ENCODE results near the gene TRPT1.

Gene TRPT1

GRCh38 chr11:64218628-64219353 lies 7.2 kb downstream of the TRPT1 start (continued):
- TF ChIP-seq, protein P1, sequence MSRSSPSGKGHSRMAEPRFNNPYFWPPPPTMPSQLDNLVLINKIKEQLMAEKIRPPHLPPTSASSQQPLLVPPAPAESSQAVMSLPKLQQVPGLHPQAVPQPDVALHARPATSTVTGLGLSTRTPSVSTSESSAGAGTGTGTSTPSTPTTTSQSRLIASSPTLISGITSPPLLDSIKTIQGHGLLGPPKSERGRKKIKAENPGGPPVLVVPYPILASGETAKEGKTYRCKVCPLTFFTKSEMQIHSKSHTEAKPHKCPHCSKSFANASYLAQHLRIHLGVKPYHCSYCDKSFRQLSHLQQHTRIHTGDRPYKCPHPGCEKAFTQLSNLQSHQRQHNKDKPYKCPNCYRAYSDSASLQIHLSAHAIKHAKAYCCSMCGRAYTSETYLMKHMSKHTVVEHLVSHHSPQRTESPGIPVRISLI (tag by site-specific recombination; IDR thresholded peaks at IDR 0.05), result no peak

- CTCF ChIA-PET, result interaction anchor here (0.5 to 5.2 kb wide), 6 partner anchors 12 to 969 kb away, joined by 3 to 37 read pairs (median 4); partner anchors contain the start of gene FERMT3
- Histone ChIP-seq H3K27ac (ENCODE audit: extremely low read depth, low read depth, low read length) (no peak overlapping the region), H3K4me1 (ENCODE audit: control insufficient read depth, insufficient read depth, low read length) (no peaks in the 10 kb centered on the region), H3K9me3 (ENCODE audit: control insufficient read depth, insufficient read depth, low read depth, low read length) (no peaks in the 10 kb centered on the region), H3K36me3 (ENCODE audit: control insufficient read depth in 2 of 2, insufficient read depth in 1 of 2, low read length in 2 of 2) (peaks cover 0 to 9% of the 10 kb centered on the region in 2 experiments; a peak in 1 of 3 replicates), H3K4me3 (ENCODE audit: low read depth, low read length) (no peak overlapping the region)
- no peak for TF ChIP-seq SP3 (tag by site-specific recombination; IDR thresholded peaks at IDR 0.05)
- no peak for TF ChIP-seq ZEB2 (tag by site-specific recombination; IDR thresholded peaks at IDR 0.05)
- no peak for TF ChIP-seq ZNF335 (tag by site-specific recombination; conservative IDR thresholded peaks at IDR 0.05)
- TF ChIP-seq ZNF621 (tag by site-specific recombination; IDR thresholded peaks at IDR 0.05), result no peak
- no peak for TF ChIP-seq ZNF223 (tag by site-specific recombination; IDR thresholded peaks at IDR 0.05)
- TF ChIP-seq ZNF433 (tag by site-specific recombination; IDR thresholded peaks at IDR 0.05; ENCODE audit: low read depth), result no peak
- TF ChIP-seq, protein P2, sequence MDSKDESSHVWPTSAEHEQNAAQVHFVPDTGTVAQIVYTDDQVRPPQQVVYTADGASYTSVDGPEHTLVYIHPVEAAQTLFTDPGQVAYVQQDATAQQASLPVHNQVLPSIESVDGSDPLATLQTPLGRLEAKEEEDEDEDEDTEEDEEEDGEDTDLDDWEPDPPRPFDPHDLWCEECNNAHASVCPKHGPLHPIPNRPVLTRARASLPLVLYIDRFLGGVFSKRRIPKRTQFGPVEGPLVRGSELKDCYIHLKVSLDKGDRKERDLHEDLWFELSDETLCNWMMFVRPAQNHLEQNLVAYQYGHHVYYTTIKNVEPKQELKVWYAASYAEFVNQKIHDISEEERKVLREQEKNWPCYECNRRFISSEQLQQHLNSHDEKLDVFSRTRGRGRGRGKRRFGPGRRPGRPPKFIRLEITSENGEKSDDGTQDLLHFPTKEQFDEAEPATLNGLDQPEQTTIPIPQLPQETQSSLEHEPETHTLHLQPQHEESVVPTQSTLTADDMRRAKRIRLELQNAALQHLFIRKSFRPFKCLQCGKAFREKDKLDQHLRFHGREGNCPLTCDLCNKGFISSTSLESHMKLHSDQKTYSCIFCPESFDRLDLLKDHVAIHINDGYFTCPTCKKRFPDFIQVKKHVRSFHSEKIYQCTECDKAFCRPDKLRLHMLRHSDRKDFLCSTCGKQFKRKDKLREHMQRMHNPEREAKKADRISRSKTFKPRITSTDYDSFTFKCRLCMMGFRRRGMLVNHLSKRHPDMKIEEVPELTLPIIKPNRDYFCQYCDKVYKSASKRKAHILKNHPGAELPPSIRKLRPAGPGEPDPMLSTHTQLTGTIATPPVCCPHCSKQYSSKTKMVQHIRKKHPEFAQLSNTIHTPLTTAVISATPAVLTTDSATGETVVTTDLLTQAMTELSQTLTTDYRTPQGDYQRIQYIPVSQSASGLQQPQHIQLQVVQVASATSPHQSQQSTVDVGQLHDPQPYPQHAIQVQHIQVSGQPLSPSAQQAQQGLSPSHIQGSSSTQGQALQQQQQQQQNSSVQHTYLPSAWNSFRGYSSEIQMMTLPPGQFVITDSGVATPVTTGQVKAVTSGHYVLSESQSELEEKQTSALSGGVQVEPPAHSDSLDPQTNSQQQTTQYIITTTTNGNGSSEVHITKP (tag by site-specific recombination; IDR thresholded peaks at IDR 0.05), result no peak
- TF ChIP-seq ZBTB21 (tag by site-specific recombination; IDR thresholded peaks at IDR 0.05), result no peak
- TF ChIP-seq ZBTB8A (tag by site-specific recombination; IDR thresholded peaks at IDR 0.05), result no peak
- TF ChIP-seq HOXA7 (CRISPR knock-in tag; IDR thresholded peaks at IDR 0.05; ENCODE audit: borderline replicate concordance), result no peak
- no peak for TF ChIP-seq ZNF658 (tag by site-specific recombination; IDR thresholded peaks at IDR 0.05)
- TF ChIP-seq WT1 (tag by site-specific recombination; IDR thresholded peaks at IDR 0.05), result no peak
- TF ChIP-seq, protein P3, sequence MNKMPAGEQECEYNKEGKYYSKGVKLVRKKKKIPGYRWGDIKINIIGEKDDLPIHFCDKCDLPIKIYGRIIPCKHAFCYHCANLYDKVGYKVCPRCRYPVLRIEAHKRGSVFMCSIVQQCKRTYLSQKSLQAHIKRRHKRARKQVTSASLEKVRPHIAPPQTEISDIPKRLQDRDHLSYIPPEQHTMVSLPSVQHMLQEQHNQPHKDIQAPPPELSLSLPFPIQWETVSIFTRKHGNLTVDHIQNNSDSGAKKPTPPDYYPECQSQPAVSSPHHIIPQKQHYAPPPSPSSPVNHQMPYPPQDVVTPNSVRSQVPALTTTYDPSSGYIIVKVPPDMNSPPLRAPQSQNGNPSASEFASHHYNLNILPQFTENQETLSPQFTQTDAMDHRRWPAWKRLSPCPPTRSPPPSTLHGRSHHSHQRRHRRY (tag by site-specific recombination; IDR thresholded peaks at IDR 0.05), result no peak
- TF ChIP-seq, protein P4, sequence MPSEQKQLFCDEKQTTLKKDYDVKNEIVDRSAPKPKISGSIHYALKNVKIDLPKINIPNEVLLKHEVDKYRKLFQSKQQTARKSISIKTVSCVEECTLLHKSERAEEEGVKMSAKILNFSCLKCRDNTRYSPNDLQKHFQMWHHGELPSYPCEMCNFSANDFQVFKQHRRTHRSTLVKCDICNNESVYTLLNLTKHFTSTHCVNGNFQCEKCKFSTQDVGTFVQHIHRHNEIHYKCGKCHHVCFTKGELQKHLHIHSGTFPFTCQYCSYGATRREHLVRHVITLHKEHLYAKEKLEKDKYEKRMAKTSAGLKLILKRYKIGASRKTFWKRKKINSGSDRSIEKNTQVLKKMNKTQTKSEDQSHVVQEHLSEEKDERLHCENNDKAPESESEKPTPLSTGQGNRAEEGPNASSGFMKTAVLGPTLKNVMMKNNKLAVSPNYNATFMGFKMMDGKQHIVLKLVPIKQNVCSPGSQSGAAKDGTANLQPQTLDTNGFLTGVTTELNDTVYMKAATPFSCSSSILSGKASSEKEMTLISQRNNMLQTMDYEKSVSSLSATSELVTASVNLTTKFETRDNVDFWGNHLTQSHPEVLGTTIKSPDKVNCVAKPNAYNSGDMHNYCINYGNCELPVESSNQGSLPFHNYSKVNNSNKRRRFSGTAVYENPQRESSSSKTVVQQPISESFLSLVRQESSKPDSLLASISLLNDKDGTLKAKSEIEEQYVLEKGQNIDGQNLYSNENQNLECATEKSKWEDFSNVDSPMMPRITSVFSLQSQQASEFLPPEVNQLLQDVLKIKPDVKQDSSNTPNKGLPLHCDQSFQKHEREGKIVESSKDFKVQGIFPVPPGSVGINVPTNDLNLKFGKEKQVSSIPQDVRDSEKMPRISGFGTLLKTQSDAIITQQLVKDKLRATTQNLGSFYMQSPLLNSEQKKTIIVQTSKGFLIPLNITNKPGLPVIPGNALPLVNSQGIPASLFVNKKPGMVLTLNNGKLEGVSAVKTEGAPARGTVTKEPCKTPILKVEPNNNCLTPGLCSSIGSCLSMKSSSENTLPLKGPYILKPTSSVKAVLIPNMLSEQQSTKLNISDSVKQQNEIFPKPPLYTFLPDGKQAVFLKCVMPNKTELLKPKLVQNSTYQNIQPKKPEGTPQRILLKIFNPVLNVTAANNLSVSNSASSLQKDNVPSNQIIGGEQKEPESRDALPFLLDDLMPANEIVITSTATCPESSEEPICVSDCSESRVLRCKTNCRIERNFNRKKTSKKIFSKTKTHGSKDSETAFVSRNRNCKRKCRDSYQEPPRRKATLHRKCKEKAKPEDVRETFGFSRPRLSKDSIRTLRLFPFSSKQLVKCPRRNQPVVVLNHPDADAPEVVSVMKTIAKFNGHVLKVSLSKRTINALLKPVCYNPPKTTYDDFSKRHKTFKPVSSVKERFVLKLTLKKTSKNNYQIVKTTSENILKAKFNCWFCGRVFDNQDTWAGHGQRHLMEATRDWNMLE (tag by site-specific recombination; conservative IDR thresholded peaks at IDR 0.05; ENCODE audit: low read depth), result no peak
- no peak for TF ChIP-seq REST (tag by site-specific recombination; IDR thresholded peaks at IDR 0.05)
- no peak for TF ChIP-seq ZFHX2 (tag by site-specific recombination; conservative IDR thresholded peaks at IDR 0.05)
- POLR2A ChIA-PET, result interaction anchor here (1.4 to 1.5 kb wide), 2 partner anchors 9 to 31 kb away, joined by 6 read pairs; partner anchors contain the start of genes NUDT22, STIP1 and TRPT1
These were observed 9.1 kb downstream of the TRPT1 start for GRCh38 chr11:64216879-64217278.

All from HEK293 (cell line).